SIG-M5 treated with dmso at 0.1 percent for 504 hours (cell line): Measurements from ENCODE around the gene SPEG.
A peak's percentile ranks its signal among the peaks of the same experiment; 100 is the strongest.

ENCODE experiments used
- DNase-seq: peaks from one replicate; lab custom pipeline; 2025; ENCODE audit not compliant: unreplicated experiment; lab: John Stamatoyannopoulos, UW

The SPEG gene

GRCh38 chr2:219543596-219544358 is 109.1 kb downstream of the SPEG start, which contains the start of the genes CHPF and TMEM198:
Gene CHPF, minus strand, starts transcription at chr2:219543809. Its CDS starts 271 bp downstream, at chr2:219543538.
Gene TMEM198, plus strand, starts transcription at chr2:219544028. Its CDS starts 700 bp downstream, at chr2:219544728.
- peak; percentile 93 for DNase-seq

DNA sequence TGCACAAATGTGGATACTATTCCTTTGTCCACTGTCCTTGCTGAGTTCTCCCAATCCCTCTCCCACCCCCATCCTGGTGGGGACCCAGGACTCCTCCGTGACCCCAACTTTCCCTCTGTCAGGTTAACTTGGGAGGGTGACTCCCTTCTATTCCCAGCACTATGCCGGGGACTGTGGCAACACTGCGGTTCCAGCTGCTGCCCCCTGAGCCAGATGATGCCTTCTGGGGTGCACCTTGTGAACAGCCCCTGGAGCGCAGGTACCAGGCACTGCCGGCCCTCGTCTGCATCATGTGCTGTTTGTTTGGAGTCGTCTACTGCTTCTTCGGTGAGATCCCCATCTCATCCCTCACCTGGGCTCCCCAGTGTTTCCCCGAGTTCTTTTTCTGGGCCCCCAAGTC is 109.9 kb downstream of the SPEG start:
- no peak for DNase-seq

DNA sequence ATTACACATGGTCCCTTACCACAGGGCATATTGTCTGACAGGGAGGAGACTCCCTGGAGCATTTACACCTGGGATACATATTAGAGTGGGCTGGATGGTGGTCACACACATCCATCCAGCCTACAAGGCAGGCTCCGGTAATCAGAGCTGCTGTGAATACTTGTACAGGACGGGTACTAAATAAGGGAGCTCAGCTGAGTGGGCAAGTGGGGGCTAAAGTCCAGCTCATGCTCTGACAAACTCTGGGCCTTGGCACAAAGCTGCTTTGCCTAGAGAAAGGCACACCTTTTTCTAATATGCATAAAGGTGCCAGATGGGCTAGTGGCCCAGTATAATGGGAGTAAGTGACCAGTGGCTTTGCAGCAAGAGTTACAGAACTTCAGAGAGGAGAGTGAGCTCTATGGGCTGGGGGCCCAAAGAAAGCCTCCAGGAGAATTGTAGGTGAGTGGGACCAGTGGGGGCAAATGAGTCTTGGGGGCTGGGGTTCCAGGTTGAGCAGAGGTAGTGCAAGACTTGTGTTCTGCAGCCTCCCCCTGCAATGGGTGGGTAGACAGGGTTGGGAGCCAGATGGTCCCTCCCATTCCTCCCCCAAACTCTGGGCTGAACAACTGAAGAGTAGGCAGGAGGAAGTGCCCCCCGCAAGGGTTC is 110.8 kb downstream of the SPEG start:
- no peak for DNase-seq

GRCh38 chr2:219545943-219546352 is 111.3 kb downstream of the SPEG start:
- DNase-seq, result no peak

- DNase-seq, result no peak
Observed at GRCh38 chr2:219547621-219548020, 113.0 kb downstream of the SPEG start.
